NCI-H187 (cell line): ENCODE results near the gene RPS6KC1.
"Not testable (repeated sequence)": the region's sequence is repeated elsewhere in the genome, so short reads cannot be mapped to it uniquely, and the experiment has no call there.

Source experiments
- DNase-seq, 2 experiments: peaks; one replicate each; lab custom pipeline; 2025; lab: John Stamatoyannopoulos, UW

The RPS6KC1 gene

DNA sequence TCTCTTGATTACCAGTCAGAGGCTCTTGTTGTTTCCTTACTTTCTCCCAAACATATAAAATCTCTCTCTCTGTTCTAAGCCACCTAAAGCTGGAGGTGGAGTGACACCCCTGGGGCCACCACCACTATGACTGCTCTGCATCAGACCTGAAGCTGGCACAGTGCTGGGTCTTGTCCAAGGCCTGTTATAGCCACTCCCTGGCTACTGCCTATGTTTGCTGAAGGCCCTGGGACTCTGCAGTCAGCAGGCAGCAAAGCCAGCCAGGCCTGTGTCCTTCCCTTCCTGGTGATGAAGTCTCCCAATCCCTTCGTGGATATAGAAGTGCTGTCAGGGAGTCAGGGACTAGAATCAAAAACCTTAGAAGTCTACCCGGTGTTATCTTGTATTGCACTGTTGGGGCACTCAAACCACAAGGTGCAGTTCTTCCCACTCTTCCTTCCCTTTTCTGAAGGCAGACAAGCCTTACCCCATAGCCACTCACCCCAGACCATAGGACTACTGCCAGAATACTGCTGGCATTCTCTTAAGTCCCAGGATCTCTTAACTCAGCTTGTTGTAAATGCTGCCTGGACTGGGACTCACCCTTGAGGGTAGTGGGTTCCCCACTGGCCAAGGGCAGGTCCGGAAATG lies 103.1 kb downstream of the RPS6KC1 start:
- DNase-seq = no peak

- DNase-seq = no peak
These were observed 108.3 kb downstream of the RPS6KC1 start for GRCh38 chr1:213159376-213159775.

DNA sequence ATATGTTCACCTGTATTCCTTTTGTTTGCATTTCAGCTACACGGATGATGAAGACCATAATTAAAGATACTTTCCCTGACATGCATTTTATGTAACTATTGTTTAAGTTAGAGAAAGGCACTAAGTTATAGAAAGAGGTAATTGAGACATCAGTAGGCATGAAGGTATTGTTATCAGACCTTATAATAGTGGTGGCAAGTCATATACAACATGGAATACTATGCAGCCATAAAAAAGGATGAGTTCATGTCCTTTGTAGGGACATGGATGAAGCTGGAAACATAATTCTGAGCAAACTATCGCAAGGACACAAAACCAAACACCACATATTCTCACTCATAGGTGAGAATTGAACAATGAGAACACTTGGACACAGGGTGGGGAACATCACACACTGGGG lies 109.4 kb downstream of the RPS6KC1 start:
- DNase-seq = not testable (repeated sequence)

GRCh38 chr1:213162338-213162737 lies 111.3 kb downstream of the RPS6KC1 start:
- no peak for DNase-seq

DNA sequence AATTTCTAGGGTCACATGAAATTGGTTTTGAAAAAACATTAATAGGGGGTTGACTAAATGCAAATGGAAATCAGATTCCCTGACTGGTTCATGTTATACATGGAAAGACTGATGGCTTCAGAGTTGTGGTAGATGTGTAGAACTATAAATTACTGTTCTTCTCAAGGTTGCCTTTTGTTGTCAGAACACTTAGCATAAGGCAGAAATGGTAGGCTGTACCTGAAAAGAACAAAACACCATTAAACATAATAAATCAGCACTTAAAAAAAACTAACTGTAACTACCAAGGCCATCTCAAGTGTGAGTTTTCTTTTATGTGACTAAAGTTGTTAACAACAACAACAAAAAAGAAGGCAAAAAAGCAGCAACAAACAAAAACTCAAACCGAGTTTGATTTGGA lies 111.8 kb downstream of the RPS6KC1 start:
- DNase-seq = no peak

GRCh38 chr1:213163278-213163711 lies 112.3 kb downstream of the RPS6KC1 start:
- no peak for DNase-seq

DNA sequence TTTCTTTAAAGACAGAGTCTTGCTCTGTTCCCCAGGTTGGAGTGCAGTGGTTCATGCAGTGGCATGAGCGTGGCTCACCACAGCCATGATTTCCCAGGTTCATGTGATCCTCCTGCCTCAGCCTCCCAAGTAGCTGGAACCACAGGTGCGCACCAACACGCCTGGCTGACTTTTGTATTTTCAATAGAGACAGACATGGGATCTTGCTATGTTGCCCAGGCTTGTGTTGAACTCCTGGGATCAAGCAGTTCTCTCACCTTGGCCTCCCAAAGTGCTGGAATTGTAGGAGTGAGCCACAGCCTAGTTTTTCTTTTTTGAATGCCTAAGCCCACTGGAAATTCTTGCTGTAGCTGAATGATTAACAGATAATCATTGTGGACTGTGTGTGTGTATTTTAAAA lies 113.5 kb downstream of the RPS6KC1 start:
- no peak for DNase-seq

GRCh38 chr1:213166852-213167251 lies 115.8 kb downstream of the RPS6KC1 start:
- DNase-seq = no peak

GRCh38 chr1:213171711-213172110 lies 120.7 kb downstream of the RPS6KC1 start:
- DNase-seq = no peak

GRCh38 chr1:213176341-213176740 lies 125.3 kb downstream of the RPS6KC1 start:
- DNase-seq = no peak

- no peak for DNase-seq
These were observed 128.7 kb downstream of the RPS6KC1 start for GRCh38 chr1:213179784-213180183.

- DNase-seq = no peak
These were observed 129.8 kb downstream of the RPS6KC1 start for GRCh38 chr1:213180833-213181232.

GRCh38 chr1:213183036-213183672 lies 132.1 kb downstream of the RPS6KC1 start:
- no peak for DNase-seq

DNA sequence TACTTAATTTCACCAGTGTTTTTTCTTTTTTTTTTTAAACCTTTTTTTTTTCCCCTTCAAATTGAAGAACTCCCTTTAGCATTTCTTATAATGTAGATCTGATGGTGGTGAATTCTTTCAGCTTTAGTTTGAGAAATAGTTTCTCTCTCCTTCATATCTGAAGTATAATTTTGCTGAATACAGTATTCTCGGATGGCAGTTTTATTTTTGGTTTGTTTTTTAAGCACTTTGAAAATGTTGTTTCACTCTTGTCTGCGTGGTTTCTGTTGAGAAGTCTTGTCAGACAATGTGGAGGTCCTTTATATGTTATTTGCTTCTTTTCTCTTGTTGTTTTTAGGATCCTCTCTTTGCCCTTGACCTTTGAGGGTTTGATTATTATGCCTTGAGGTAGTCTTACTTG lies 135.1 kb downstream of the RPS6KC1 start:
- DNase-seq = no peak

- DNase-seq = no peak
These were observed 141.0 kb downstream of the RPS6KC1 start for GRCh38 chr1:213192026-213192425.

DNA sequence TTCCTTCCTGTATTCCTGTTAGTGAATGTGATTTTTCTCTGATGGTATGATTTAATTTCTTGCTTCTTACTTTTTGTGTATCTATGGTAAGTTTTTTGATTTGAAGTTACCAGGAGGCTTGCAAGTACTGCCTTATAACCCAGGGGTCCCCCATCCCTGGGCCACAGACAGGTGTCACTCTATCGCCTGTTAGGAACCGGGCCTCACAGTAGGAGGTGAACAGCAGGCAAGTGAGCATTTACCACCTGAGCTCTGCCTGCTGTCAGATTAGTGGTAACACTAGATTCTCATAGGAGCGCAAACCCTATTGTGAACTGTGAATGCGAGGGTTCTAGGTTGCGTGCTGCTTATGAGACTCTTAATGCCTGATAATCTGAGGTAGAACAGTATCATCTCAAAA lies 143.3 kb downstream of the RPS6KC1 start:
- DNase-seq = no peak

DNA sequence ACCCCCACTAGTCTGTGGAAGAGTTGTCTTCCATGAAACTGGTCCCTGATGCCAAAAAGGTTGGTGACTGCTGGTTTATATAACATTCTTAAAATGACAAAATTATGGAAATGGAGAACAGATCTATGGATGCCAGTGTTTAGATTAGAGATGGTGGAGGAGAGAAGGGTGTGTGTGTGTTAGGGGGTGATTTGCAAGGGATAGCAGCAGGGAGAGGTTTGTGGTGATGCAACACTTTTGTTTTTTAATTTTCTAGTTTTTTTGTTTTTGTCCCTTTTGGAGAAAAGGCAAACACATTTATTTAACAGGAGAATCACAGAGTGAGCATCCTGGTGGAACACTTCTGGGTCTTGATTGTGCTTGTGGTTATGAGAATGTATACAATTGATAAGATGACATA lies 143.8 kb downstream of the RPS6KC1 start:
- DNase-seq = no peak

DNA sequence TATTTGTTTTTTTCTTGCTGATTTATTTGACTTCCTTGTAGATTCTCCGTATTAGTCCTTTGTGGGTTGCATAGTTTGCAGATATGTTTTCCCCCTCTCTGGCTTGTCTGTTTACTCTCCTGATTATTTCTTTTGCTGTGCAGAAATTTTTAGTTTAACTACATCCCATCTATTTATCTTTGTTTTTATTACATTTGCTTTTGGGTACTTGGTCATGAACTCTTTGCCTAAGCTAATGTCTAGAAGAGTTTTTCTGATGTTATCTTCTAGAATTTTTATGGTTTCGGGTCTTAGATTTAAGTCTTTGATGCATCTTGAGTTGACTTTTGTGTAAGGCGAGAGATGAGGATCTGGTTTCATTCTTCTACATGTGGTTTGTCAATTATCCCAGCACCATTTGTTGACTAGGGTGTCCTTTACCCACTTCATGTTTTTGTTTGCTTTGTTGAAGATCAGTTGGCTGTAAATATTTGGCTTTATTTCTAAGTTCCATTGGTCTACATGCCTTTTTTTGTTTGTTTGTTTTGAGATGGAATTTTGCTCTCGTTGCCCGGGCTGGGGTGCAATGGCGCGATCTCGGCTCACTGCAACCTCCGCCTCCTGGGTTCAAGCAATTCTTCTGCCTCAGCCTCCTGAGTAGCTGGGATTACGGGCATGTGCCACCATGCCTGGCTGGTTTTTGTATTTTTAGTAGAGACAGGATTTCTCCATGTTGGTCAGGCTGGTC lies 145.4 kb downstream of the RPS6KC1 start:
- DNase-seq = not testable (repeated sequence)

DNA sequence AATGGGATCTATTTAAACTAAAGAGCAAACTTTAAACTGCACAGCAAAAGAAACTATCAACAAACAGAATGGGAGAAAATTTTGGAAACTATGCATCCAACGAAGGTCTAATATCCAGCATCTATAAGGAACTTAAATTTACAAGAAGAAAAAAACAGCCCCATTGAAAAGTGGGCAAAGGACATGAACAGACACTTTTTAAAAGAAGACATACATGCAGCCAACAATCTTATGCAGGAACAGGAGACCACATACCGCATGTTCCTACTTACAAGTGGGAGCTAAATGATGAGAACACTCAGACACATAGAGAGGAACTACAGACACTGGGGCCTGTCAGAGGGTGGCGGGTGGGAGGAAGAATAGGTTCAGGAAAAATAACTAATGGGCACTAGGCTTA lies 149.6 kb downstream of the RPS6KC1 start:
- no peak for DNase-seq

DNA sequence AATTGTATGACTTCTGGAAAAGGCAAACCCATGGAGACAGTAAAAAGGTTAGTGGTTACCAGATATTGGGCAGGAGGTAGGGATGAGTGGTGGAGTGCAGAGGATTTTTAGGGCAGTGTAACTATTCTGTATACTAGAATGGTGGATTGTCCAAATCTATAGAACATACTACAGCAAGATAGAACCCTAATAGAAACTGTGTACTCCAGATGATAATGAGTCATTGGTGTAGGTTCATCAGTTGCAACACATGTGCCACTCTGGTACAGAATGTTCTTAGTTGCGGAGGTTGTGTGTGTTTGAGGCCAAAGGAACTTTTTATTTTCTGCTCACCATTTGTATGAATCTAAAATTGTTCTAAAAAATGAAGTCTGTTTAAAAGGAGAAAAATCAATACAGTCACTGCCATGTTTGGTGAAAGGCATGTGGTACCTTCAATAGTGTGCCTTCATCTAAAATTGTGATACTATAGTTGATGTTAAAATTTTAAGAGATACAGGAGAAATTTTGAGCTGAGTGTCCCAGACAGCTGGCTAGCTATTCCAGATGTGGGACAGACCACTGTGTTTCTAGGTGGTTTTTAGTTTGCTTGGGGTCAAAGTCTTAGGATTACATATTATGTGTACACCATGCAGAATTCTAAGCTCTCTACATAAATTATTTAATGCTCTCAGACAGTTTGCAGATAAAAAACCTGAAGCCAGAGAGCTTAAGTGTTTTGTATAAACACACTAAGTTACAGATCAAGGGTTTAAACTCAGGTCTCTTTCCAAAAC lies 150.5 kb downstream of the RPS6KC1 start:
- no peak for DNase-seq

DNA sequence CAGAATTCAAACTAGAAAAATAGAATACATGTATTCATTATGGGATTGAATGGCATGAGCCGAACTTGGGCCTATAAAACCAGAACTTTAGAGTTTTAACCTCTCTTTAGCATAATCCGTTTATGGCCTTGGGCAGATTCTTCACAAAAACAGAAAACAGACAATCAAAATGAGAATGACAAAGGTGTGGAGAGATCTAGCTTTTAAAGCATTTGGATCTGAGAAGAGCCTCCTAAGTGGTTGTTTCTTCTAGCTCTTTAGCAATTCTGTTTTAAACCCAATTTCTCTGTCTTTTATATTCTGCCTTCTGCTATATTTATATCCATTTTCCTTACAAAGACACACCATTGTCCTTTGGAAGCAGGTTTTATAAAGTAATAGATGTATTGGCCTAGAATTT lies 160.2 kb downstream of the RPS6KC1 start:
- no peak for DNase-seq

- not testable (repeated sequence) for DNase-seq
These were observed 168.0 kb downstream of the RPS6KC1 start for GRCh38 chr1:213219076-213219475.

GRCh38 chr1:213221209-213221608 lies 170.2 kb downstream of the RPS6KC1 start:
- no peak for DNase-seq
